ENCODE data around the gene IMMP2L. TPM values are rescaled to one million over a fixed set of nuclear protein-coding genes. Genes with fewer than 3 reads are reported as not detected.

The IMMP2L gene
- total RNA-seq, 2 experiments from 2014 or later: 15.8 to 25.8 TPM

DNA sequence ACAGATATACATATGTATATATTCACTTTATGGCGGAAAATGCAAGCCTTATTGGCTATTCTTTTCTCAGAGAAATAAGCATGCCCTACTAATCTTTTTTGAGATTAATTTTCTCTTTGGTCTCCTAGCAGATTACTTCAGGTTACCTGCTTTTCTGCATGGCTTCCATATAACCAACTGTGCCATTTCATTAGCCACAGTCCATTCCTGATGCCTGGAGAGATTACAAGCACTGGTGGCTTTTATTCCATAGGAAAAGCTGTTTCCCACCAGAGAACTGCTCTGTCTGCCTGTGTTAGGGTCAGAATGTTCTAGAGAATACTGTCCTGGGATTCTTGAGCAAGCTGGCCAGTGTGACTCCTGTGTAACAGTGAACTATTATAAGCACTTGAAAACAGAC, 411.6 kb downstream of the IMMP2L start:
- ATAC-seq: no peak

GRCh38 chr7:111147708-111148533, 414.4 kb downstream of the IMMP2L start:
- ATAC-seq: no peak
- intact Hi-C loops (cut with DNase I, micrococcal nuclease): no loop called here
- ChIA-PET CTCF (no interaction called here), POLR2A (no interaction called here)
- no peak overlapping the region for H3K4me3 Mint-ChIP-seq
- no peaks in the 10 kb centered on the region for H3K4me1 Mint-ChIP-seq
- no peak overlapping the region for H3K27ac Mint-ChIP-seq
- DNase-seq: no peak
- peaks cover 2% of the 10 kb centered on the region for H3K36me3 Mint-ChIP-seq (ENCODE audit: low read depth)
- H3K9me3 Mint-ChIP-seq (ENCODE audit: low read depth): no peaks in the 10 kb centered on the region
- H3K27me3 Mint-ChIP-seq: no peaks in the 10 kb centered on the region

More for the DNA sequence above, 411.6 kb downstream of the IMMP2L start:
- ChIA-PET POLR2A (no interaction called here), CTCF (no interaction called here)
- H3K27me3 Mint-ChIP-seq: no peaks in the 10 kb centered on the region
- H3K27ac Mint-ChIP-seq: no peak overlapping the region
- intact Hi-C loops (cut with DNase I, micrococcal nuclease): no loop called here
- H3K4me3 Mint-ChIP-seq: no peak overlapping the region
- no peak for DNase-seq
- H3K9me3 Mint-ChIP-seq (ENCODE audit: low read depth): no peaks in the 10 kb centered on the region
- peaks cover 2% of the 10 kb centered on the region for H3K36me3 Mint-ChIP-seq (ENCODE audit: low read depth)
- no peaks in the 10 kb centered on the region for H3K4me1 Mint-ChIP-seq

- H3K4me1 Mint-ChIP-seq: no peaks in the 10 kb centered on the region
- CTCF ChIA-PET: no interaction called here
- intact Hi-C loops (cut with DNase I, micrococcal nuclease): no loop called here
- no peak overlapping the region for H3K4me3 Mint-ChIP-seq
- H3K27me3 Mint-ChIP-seq: no peaks in the 10 kb centered on the region
- DNase-seq (no peak), ATAC-seq (no peak)
- POLR2A ChIA-PET: no interaction called here
- no peaks in the 10 kb centered on the region for H3K9me3 Mint-ChIP-seq (ENCODE audit: low read depth)
- no peak overlapping the region for H3K27ac Mint-ChIP-seq
- H3K36me3 Mint-ChIP-seq (ENCODE audit: low read depth): peaks cover under 1% of the 10 kb centered on the region
These were observed 416.2 kb downstream of the IMMP2L start for GRCh38 chr7:111146136-111146535.

DNA sequence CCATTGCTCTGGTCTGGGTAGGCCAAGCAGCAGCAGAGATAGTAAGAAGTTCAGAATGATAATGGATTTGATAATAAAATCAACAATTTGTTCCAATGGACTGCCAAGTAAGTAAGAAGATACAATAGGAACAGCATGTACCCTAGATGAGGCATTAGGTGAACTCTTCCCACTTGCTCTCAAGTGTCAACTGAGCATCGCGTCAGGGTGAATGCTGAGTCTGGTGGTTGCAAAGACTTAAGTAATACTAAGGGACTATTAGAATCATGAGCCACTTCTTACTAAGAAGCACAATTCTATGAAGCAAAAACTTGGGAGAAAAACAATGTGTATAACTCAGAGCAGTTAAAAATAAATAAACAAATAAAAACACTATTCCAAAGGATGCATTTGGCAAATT, 416.8 kb downstream of the IMMP2L start:
- Mint-ChIP-seq H3K9me3 (ENCODE audit: low read depth) (no peaks in the 10 kb centered on the region), H3K36me3 (ENCODE audit: low read depth) (no peaks in the 10 kb centered on the region), H3K27me3 (no peaks in the 10 kb centered on the region), H3K27ac (no peak overlapping the region), H3K4me1 (peaks cover 3% of the 10 kb centered on the region), H3K4me3 (no peak overlapping the region)
- intact Hi-C loops (cut with DNase I, micrococcal nuclease): no loop called here
- POLR2A ChIA-PET: no interaction called here
- ATAC-seq (no peak), DNase-seq (no peak)
- CTCF ChIA-PET: interaction anchor here (0.5 kb wide), 1 partner anchor 11 kb away, joined by 4 read pairs; no protein-coding TSS in a partner anchor

DNA sequence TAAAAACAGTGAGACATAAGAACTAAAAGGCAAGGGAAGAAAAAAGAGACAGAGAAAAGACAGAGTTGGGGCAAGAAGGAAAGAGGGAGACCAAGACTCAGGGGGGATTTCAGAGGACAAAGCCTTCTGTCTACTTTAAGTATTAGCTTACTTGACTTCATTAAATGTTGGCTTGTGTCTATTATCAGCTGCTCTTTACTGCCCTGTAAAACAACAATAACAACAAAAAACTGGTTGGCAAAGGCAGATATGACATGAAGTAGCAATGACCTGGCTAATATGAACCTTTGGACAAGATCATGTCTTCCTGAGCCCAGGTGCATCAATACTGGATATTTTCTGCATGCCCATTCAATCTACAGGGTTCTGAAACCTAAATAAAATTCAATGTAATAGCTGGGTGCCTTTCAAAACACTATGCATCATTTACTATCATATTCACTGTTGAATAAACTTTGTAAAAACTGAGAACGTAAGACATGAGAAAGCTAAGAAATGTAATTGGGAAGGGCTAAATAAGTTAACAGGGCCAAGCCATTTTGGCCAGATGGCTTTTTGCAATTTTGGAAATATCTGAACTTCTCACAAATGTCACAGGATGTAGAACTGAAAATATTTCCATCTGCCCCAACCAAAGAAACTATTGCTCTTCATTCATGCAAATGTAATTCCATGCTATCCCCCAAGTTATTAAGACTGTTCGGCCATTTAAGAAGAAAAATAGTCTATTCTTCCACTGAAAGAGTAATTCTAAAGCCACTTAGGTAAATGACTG, 422.0 kb downstream of the IMMP2L start:
- Mint-ChIP-seq H3K27me3 (no peaks in the 10 kb centered on the region), H3K4me3 (no peak overlapping the region), H3K27ac (peak overlapping the region; percentile 58), H3K4me1 (peaks cover 33% of the 10 kb centered on the region), H3K9me3 (ENCODE audit: low read depth) (no peaks in the 10 kb centered on the region), H3K36me3 (ENCODE audit: low read depth) (no peaks in the 10 kb centered on the region)
- intact Hi-C loops (cut with DNase I, micrococcal nuclease): no loop called here
- POLR2A ChIA-PET: interaction anchor here (0.5 to 0.6 kb wide), 2 partner anchors 11 to 28 kb away, joined by 3 read pairs; no protein-coding TSS in a partner anchor
- DNase-seq (no peak), ATAC-seq (no peak)
- CTCF ChIA-PET: interaction anchor here (3.2 kb wide), 1 partner anchor 41 kb away, joined by 11 read pairs; no protein-coding TSS in a partner anchor

GRCh38 chr7:111138586-111138985, 423.7 kb downstream of the IMMP2L start:
- ATAC-seq: no peak
- ChIA-PET CTCF (interaction anchor here (0.8 to 3.2 kb wide), 7 partner anchors 12 to 333 kb away, joined by 3 to 11 read pairs (median 4); no protein-coding TSS in a partner anchor), POLR2A (interaction anchor here (0.6 to 0.7 kb wide), 4 partner anchors 73 to 493 kb away, joined by 3 read pairs; no protein-coding TSS in a partner anchor)
- no peak overlapping the region for H3K4me3 Mint-ChIP-seq
- no peak for DNase-seq
- intact Hi-C loops (cut with DNase I, micrococcal nuclease): loop anchor here (1.0 to 5.0 kb wide), 6 partner anchors 26 to 424 kb away; partner anchors contain the start of gene IMMP2L (in 1 of the 2)
- H3K27me3 Mint-ChIP-seq: no peaks in the 10 kb centered on the region
- H3K27ac Mint-ChIP-seq: peak overlapping the region; percentile 93
- peaks cover 33% of the 10 kb centered on the region for H3K4me1 Mint-ChIP-seq
- H3K9me3 Mint-ChIP-seq (ENCODE audit: low read depth): no peaks in the 10 kb centered on the region
- no peaks in the 10 kb centered on the region for H3K36me3 Mint-ChIP-seq (ENCODE audit: low read depth)

DNA sequence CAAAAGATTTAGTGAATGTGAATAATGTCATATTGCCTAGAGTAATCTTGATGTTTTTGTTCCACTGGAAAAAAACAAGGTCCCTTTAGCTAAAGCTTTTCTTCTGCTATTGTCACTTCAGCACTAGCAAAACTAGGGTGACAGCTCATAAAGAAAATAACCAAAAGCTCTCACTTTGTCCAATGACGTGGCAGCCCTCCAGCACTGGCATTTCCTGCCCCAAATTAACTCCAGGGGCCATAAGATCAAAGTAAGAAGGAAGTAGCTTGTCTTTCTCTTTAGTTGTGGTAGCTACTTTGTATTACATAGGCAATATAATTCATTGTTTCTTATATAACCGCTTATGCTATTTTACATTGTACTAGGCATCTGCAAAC, 424.1 kb downstream of the IMMP2L start:
- Mint-ChIP-seq H3K4me1 (peaks cover 33% of the 10 kb centered on the region), H3K27ac (peak overlapping the region; percentile 93), H3K9me3 (ENCODE audit: low read depth) (no peaks in the 10 kb centered on the region), H3K4me3 (peak overlapping the region; percentile 53), H3K36me3 (ENCODE audit: low read depth) (no peaks in the 10 kb centered on the region), H3K27me3 (no peaks in the 10 kb centered on the region)
- ATAC-seq (peak; percentile 96), DNase-seq (peak; percentile 83)
- ChIA-PET CTCF (interaction anchor here (0.8 to 3.2 kb wide), 7 partner anchors 12 to 334 kb away, joined by 3 to 11 read pairs (median 4); no protein-coding TSS in a partner anchor), POLR2A (interaction anchor here (0.6 to 1.3 kb wide), 3 partner anchors 40 to 267 kb away, joined by 3 to 4 read pairs (median 3); no protein-coding TSS in a partner anchor)
- intact Hi-C loops (cut with DNase I, micrococcal nuclease): loop anchor here (1.0 to 5.0 kb wide), 6 partner anchors 25 to 425 kb away; partner anchors contain the start of gene IMMP2L (in 1 of the 2)

DNA sequence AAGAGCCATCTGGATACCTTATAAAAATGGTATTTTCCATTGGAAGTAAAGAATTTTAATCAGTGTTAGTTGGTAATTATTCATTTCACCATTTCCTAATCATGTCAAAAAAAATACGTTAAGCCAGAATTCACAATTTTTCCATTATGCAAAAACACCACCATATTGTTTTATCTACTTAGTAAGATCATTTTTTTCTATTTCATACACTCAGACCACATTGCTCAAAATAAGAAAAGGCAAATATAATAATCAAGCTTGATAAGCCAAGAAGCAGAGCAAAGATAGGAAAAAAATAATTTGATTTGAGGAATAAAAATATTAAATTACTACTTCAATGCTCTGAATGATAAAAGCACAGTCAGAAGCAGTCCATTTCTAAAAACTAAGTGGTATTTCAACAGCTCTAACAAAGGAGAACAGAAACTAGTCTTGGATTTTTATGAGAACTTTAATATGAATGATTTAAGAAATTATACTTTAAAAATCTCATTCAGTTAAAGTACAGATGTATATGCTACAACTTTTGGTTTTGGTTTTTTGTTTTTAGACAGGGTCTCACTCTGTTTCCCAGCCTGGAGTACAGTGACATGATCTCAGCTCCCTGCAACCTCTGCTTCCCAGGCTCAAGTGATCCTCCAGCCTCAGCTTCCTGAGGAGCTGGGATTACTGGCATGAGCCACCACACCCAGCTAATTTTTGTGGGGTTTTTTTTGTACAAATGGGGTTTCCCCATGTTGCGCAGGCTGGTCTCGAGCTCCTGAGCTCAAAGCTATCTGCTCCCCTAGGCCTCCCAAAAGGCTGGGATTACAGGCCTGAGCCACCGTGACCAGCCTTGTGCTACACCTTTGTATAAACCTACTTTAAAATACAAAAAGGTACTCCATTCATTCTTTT, 424.7 kb downstream of the IMMP2L start:
- H3K4me3 Mint-ChIP-seq: peak overlapping the region; percentile 53
- no peaks in the 10 kb centered on the region for H3K9me3 Mint-ChIP-seq (ENCODE audit: low read depth)
- intact Hi-C loops (cut with DNase I, micrococcal nuclease): loop anchor here (1.0 to 5.0 kb wide), 6 partner anchors 25 to 425 kb away; partner anchors contain the start of gene IMMP2L (in 1 of the 2)
- ChIA-PET CTCF (interaction anchor here (0.8 to 3.2 kb wide), 10 partner anchors 11 to 334 kb away, joined by 3 to 11 read pairs (median 4); no protein-coding TSS in a partner anchor), POLR2A (interaction anchor here (0.6 to 1.3 kb wide), 4 partner anchors 39 to 1296 kb away, joined by 3 to 4 read pairs (median 3); no protein-coding TSS in a partner anchor)
- ATAC-seq (peak; percentile 79), DNase-seq (peak; percentile 55)
- peaks cover 33% of the 10 kb centered on the region for H3K4me1 Mint-ChIP-seq
- no peaks in the 10 kb centered on the region for H3K27me3 Mint-ChIP-seq
- no peaks in the 10 kb centered on the region for H3K36me3 Mint-ChIP-seq (ENCODE audit: low read depth)
- peak overlapping the region; percentile 93 for H3K27ac Mint-ChIP-seq

GRCh38 chr7:111132833-111133232, 429.5 kb downstream of the IMMP2L start:
- ATAC-seq (no peak), DNase-seq (no peak)
- peaks cover 5% of the 10 kb centered on the region for H3K4me1 Mint-ChIP-seq
- no peak overlapping the region for H3K27ac Mint-ChIP-seq
- H3K4me3 Mint-ChIP-seq: no peak overlapping the region
- intact Hi-C loops (cut with DNase I, micrococcal nuclease): no loop called here
- H3K9me3 Mint-ChIP-seq (ENCODE audit: low read depth): no peaks in the 10 kb centered on the region
- CTCF ChIA-PET: interaction anchor here (0.7 to 1.7 kb wide), 2 partner anchors 34 to 103 kb away, joined by 4 to 7 read pairs; no protein-coding TSS in a partner anchor
- H3K36me3 Mint-ChIP-seq (ENCODE audit: low read depth): no peaks in the 10 kb centered on the region
- POLR2A ChIA-PET: no interaction called here
- no peaks in the 10 kb centered on the region for H3K27me3 Mint-ChIP-seq

- Mint-ChIP-seq H3K27ac (no peak overlapping the region), H3K9me3 (ENCODE audit: low read depth) (no peaks in the 10 kb centered on the region), H3K36me3 (ENCODE audit: low read depth) (peaks cover 4% of the 10 kb centered on the region), H3K27me3 (no peaks in the 10 kb centered on the region), H3K4me3 (no peak overlapping the region), H3K4me1 (no peaks in the 10 kb centered on the region)
- DNase-seq (no peak), ATAC-seq (no peak)
- ChIA-PET CTCF (no interaction called here), POLR2A (no interaction called here)
- intact Hi-C loops (cut with DNase I, micrococcal nuclease): no loop called here
These were observed 432.9 kb downstream of the IMMP2L start for GRCh38 chr7:111129435-111129834.
